ENCODE results near the gene AMY1A.
"Not testable (repeated sequence)": the region's sequence is repeated elsewhere in the genome, so short reads cannot be mapped to it uniquely, and the experiment has no call there.

The AMY1A gene

DNA sequence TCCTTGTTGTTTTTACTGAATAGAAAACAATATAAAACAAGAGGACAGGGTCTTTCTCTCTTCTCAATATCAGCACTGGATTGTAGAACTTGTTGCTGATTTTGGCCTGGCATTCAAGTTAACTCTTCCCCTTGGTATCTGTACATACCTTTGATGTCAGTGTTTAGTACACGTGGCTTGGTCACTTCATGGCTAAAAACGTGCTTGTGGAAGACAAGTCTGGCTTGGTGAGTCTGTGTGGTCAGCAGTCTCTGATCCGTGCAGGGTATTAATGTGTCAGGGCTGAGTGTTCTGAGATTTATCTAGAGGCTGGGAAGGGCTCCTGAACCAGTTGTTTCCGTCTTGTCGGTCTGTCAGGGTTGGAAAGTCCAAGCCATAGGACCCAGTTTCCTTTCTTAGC, at the start of gene AMY1A:
Gene AMY1A, plus strand, starts transcription at position 301 of the 400 bp plus-strand sequence. CDS start 571 bp downstream, outside the sequence.
- DNase-seq (ENCODE audit: low read depth, low spot score) = not testable (repeated sequence)

DNA sequence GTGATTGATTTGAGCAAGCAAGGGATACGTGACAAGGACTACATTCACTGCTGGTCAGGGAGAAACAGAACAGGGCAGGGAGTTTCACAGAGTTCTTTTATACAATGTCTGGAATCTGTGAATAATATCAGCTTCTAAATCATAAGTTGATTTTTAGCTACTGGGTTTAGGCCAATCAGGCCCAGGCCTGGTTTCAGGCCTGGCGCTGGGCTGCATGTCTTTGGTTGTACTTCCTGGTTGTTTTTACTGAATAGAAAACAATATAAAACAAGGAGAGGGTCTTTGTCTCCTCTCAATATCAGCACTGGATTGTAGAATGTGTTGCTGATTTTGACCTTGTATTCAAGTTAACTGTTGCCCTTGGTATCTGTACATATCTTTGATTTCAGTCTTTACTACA, 39.2 kb upstream of the AMY1A start:
- DNase-seq (ENCODE audit: low read depth, low spot score) = no peak

DNA sequence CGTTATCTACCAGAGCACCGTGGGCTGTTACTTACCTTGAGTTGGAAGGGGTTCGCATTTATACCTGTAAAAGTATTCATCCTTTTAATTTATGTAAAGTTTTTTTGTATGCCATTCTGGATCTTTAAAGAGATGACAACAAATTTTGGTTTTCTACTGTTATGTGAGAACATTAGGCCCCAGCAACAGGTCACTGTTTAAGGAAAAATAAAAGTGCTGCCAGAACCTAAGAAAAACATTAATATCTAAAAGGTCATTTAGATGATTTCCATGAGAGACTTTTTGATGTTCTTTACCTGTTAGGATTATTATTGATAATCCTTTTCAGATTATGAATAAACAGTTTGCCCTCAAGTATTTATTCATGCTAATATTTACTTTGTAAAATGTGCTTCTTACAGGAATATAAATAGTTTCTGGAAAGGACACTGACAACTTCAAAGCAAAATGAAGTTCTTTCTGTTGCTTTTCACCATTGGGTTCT, 38.5 kb upstream of the AMY1A start, which contains the start of gene AMY2A:
Gene AMY2A, plus strand, starts transcription at position 434 of the 484 bp plus-strand sequence. Its CDS starts 14 bp downstream, at position 448.
- DNase-seq (ENCODE audit: low read depth, low spot score) = not testable (repeated sequence)

DNA sequence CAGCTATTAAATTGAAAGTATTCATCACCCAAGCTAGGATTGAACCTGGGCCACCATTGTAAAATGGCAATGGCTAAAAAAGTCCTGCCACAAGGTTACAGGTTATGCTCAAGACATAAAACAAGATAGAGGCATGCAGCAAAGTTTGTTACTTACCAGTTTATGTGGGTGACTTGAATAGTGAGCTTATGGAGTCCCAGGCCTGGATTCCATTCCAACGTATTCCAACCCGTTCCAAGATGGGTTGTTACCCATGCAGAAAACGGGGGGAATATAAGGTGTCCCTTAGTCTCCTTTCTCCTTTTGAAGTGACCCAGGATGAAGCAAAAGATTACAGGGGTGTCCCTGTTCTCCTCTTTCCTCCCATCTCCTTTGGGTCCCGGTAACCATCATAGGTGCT, 28.1 kb upstream of the AMY1A start:
- not testable (repeated sequence) for DNase-seq (ENCODE audit: low read depth, low spot score)

DNA sequence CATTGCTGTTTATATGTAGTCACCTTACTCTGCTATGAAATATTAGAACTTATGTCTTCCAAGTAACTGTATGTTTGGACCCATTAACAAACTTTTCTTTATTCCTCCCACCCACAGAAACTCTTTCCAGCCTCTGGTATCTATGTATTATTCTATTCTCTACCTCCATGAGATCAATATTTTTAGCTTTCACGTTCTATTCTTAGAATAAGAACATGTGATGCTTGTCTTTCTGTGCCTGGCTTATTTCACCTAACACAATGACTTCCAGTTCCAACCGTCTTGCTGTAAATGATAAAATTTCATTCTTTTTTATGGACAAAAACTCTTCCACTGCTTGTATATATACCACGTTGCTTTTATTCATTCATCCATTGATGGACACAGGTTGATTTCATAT, 14.4 kb upstream of the AMY1A start:
- not testable (repeated sequence) for DNase-seq (ENCODE audit: low read depth, low spot score)

DNA sequence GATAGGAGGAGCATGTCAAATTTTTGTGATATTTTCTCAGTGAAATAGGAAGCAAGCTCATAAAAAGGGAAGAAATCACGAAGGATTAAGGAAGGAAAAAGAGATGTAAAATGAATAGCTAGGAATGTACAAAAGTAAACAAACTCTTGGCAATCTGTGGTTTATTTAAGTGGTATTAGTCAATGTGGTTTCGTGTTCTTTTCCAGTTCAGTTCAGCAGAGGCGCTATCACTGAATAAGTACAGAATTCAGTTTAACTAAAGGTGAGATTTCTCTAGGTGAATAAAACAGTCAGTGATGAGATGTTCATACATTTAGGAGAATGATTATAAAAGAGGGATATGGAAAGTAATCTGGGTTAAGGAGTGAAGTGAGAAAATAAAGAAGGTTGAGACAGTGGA, 11.7 kb upstream of the AMY1A start:
- not testable (repeated sequence) for DNase-seq (ENCODE audit: low read depth, low spot score)

DNA sequence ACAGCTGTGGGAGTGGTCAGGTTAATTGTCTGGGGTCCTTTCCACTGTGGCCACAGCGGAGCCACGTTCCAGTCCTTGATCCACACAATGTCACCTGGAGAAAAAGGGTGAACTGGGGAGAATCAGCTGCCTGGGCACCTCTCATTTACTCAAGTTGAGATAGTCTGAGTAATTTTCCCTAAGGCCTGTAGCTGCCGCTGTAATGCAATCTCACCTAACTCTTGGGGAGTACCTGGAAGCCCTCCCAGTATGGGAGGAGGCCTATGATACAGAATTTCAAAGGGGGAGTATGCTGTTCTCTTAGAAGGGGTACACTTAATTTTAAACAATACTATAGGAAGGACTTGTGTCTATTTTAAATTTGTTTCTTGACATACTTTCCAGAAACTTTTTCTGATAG, 5.3 kb upstream of the AMY1A start:
- DNase-seq (ENCODE audit: low read depth, low spot score) = not testable (repeated sequence)

DNA sequence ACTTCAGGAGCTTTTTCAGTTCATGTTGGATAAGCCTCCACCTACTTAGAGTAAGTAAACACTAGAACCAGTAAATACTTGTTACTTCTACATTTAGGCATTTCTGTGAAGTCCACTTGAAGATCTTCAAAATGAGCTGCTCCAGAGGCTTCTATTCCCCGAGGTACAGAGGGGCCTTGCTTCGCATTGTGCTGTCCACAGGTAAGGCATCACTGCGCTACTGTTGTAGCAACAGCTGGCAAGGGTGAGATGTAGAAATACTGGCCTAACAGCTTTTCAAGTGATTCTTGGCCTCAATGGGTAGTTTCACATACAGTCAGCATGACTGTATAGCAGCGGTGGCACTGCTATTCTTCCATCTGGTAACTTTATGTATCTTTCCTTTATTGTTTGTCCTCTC, 4.7 kb upstream of the AMY1A start:
- DNase-seq (ENCODE audit: low read depth, low spot score) = not testable (repeated sequence)

DNA sequence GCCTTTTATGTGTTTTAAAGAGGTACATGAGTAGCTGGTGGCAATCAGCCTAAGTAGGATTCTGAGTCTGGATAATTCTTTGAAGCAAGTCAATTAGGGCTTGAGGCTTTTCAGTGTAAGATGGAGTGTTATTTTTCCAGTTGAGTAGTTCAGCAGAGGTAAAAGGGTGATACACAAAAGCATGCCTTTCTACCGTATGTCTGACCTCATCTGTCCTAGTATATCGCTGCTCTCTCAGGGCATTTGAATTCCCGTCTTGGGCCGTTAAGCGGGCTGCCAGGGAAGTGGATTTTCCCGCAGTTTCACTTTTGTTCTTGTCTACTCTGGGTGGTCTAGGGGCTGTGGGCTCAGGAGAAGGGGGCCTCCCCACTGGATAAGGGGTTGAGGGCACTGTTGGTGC, 1.4 kb upstream of the AMY1A start:
- DNase-seq (ENCODE audit: low read depth, low spot score) = not testable (repeated sequence)

DNA sequence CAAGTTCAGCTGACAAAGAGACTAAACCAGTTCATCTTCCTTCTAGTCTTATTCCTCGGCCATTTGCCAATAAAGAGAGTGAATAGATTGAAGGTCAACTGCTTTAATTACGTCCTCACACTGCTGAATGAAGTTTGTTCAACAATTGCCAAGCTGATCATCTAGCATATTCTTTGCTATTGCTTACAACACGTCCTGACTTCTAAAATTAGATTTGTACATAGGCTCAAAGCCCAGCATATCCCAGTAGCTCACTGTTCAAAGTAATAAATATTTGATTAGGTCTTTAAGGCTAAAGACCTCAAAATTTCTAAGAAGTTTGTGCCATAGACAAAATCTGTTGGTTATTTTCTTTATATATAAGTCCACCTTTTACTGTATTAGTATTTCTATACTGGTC, 20.8 kb downstream of the AMY1A start:
- DNase-seq (ENCODE audit: low read depth, low spot score) = not testable (repeated sequence)

DNA sequence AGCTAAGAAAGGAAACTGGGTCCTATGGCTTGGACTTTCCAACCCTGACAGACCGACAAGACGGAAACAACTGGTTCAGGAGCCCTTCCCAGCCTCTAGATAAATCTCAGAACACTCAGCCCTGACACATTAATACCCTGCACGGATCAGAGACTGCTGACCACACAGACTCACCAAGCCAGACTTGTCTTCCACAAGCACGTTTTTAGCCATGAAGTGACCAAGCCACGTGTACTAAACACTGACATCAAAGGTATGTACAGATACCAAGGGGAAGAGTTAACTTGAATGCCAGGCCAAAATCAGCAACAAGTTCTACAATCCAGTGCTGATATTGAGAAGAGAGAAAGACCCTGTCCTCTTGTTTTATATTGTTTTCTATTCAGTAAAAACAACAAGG, 40.5 kb downstream of the AMY1A start, which contains the start of gene AMY1B:
Gene AMY1B, minus strand, starts transcription at position 101 of the 400 bp plus-strand sequence. CDS start 571 bp downstream, outside the sequence.
- not testable (repeated sequence) for DNase-seq (ENCODE audit: low read depth, low spot score)

DNA sequence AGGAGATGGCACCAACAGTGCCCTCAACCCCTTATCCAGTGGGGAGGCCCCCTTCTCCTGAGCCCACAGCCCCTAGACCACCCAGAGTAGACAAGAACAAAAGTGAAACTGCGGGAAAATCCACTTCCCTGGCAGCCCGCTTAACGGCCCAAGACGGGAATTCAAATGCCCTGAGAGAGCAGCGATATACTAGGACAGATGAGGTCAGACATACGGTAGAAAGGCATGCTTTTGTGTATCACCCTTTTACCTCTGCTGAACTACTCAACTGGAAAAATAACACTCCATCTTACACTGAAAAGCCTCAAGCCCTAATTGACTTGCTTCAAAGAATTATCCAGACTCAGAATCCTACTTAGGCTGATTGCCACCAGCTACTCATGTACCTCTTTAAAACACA, 41.9 kb downstream of the AMY1A start:
- not testable (repeated sequence) for DNase-seq (ENCODE audit: low read depth, low spot score)

DNA sequence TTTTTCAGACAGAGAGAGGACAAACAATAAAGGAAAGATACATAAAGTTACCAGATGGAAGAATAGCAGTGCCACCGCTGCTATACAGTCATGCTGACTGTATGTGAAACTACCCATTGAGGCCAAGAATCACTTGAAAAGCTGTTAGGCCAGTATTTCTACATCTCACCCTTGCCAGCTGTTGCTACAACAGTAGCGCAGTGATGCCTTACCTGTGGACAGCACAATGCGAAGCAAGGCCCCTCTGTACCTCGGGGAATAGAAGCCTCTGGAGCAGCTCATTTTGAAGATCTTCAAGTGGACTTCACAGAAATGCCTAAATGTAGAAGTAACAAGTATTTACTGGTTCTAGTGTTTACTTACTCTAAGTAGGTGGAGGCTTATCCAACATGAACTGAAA, 45.1 kb downstream of the AMY1A start:
- not testable (repeated sequence) for DNase-seq (ENCODE audit: low read depth, low spot score)

DNA sequence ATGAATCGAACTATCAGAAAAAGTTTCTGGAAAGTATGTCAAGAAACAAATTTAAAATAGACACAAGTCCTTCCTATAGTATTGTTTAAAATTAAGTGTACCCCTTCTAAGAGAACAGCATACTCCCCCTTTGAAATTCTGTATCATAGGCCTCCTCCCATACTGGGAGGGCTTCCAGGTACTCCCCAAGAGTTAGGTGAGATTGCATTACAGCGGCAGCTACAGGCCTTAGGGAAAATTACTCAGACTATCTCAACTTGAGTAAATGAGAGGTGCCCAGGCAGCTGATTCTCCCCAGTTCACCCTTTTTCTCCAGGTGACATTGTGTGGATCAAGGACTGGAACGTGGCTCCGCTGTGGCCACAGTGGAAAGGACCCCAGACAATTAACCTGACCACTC, 45.7 kb downstream of the AMY1A start:
- DNase-seq (ENCODE audit: low read depth, low spot score) = not testable (repeated sequence)

DNA sequence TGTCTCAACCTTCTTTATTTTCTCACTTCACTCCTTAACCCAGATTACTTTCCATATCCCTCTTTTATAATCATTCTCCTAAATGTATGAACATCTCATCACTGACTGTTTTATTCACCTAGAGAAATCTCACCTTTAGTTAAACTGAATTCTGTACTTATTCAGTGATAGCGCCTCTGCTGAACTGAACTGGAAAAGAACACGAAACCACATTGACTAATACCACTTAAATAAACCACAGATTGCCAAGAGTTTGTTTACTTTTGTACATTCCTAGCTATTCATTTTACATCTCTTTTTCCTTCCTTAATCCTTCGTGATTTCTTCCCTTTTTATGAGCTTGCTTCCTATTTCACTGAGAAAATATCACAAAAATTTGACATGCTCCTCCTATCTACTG, 52.1 kb downstream of the AMY1A start:
- DNase-seq (ENCODE audit: low read depth, low spot score) = not testable (repeated sequence)

DNA sequence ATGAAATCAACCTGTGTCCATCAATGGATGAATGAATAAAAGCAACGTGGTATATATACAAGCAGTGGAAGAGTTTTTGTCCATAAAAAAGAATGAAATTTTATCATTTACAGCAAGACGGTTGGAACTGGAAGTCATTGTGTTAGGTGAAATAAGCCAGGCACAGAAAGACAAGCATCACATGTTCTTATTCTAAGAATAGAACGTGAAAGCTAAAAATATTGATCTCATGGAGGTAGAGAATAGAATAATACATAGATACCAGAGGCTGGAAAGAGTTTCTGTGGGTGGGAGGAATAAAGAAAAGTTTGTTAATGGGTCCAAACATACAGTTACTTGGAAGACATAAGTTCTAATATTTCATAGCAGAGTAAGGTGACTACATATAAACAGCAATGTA, 54.8 kb downstream of the AMY1A start:
- not testable (repeated sequence) for DNase-seq (ENCODE audit: low read depth, low spot score)
